Measurements from ENCODE around the gene KIF1C.

KIF1C gene

DNA sequence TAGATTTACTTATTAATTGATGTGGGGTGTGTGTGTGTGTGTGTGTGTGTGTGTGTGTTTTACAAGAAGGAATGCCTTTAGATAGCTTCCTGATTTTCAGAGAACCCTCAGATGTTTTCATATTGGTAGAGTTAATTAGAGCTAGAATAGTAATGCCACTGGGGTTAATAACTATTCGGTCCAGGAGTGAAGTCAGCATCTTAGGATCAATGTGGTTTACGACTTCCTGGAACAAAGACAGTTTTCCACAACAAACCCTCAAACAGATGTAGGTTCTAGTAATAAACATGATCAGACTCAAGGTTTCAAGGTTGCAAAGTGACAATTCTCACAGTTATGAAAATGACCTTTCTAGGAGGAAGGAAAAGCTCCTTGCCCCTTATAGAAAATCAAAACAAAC, 49.7 kb downstream of the KIF1C start:
- no peak overlapping the region for H3K4me3 ChIP-seq (ENCODE audit: control insufficient read depth, low read depth, low read length)
- no peak for DNase-seq (ENCODE audit: low read depth)
- TF ChIP-seq, protein P1, sequence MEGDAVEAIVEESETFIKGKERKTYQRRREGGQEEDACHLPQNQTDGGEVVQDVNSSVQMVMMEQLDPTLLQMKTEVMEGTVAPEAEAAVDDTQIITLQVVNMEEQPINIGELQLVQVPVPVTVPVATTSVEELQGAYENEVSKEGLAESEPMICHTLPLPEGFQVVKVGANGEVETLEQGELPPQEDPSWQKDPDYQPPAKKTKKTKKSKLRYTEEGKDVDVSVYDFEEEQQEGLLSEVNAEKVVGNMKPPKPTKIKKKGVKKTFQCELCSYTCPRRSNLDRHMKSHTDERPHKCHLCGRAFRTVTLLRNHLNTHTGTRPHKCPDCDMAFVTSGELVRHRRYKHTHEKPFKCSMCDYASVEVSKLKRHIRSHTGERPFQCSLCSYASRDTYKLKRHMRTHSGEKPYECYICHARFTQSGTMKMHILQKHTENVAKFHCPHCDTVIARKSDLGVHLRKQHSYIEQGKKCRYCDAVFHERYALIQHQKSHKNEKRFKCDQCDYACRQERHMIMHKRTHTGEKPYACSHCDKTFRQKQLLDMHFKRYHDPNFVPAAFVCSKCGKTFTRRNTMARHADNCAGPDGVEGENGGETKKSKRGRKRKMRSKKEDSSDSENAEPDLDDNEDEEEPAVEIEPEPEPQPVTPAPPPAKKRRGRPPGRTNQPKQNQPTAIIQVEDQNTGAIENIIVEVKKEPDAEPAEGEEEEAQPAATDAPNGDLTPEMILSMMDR (IDR thresholded peaks at IDR 0.05; ENCODE audit: control insufficient read depth, insufficient read depth, low read depth, low read length, missing control alignments) = no peak

DNA sequence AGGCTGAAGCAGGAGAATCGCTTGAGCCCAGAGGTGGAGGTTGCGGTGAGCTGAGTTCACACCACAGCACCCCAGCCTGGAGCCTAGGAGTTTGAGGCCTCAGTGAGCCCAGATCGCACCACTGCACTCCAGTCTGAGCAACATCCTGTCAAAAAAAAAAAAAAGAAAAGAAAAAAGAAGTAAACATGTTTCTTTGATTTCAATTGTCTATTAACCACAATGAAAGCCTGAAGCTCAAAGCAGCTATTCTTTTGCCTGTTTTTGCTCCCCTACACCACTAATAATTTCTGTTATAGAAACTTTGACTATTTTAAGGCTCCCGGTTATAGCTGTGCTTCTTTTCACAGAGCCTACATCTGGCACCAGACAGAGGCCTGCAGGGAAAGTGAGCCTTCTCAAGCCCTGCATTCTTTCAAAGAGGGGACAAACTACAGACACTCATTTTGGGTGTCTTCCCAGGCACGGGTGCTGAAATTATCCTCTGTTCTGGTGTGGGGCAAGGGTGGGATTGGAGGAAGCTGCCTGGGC, 51.6 kb downstream of the KIF1C start:
- TF ChIP-seq, protein P1 (IDR thresholded peaks at IDR 0.05; ENCODE audit: control insufficient read depth, insufficient read depth, low read depth, low read length, missing control alignments) = no peak
- no peak overlapping the region for H3K4me3 ChIP-seq (ENCODE audit: control insufficient read depth, low read depth, low read length)
- DNase-seq (ENCODE audit: low read depth) = no peak

DNA sequence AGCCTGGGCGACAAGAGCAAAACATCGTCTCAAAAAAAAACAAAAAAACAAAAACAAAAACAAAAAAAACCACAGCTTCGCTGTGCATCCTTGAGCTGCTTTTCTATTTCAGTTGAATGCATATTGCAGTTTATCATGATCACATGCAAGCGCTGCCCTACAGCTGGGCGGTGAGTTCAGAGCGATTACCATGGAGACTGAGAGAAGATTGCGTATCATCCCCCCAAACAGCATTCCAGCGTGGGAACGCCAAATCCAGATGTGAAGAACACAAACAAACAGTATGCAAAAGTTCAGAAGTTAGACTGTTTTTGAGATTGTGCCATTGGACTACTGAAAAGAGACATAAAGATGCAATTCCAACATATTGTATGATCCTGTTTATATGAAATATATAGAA, 52.5 kb downstream of the KIF1C start:
- no peak for DNase-seq (ENCODE audit: low read depth)
- no peak overlapping the region for H3K4me3 ChIP-seq (ENCODE audit: control insufficient read depth, low read depth, low read length)
- TF ChIP-seq, protein P1 (IDR thresholded peaks at IDR 0.05; ENCODE audit: control insufficient read depth, insufficient read depth, low read depth, low read length, missing control alignments) = no peak

DNA sequence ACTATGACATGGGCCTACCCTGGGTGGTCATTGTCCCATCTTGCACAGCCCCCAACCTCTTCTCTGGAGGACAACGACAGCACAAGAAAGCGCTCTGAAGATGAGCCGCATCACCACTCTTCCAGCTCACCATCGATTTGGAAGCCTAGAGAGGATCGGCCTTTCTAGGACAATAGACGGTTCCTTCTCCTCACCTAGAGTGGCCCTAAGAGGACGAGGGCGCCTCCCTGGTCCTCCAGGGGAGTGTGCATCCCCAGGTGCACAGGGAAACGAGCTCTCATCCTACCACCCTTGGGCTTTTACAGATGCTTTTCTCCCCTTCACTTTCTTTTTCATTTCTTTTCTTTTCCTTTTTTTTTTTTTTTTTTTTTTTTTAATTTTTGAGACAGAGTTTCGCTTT, 57.8 kb downstream of the KIF1C start:
- no peak overlapping the region for H3K4me3 ChIP-seq (ENCODE audit: control insufficient read depth, low read depth, low read length)
- no peak for DNase-seq (ENCODE audit: low read depth)

DNA sequence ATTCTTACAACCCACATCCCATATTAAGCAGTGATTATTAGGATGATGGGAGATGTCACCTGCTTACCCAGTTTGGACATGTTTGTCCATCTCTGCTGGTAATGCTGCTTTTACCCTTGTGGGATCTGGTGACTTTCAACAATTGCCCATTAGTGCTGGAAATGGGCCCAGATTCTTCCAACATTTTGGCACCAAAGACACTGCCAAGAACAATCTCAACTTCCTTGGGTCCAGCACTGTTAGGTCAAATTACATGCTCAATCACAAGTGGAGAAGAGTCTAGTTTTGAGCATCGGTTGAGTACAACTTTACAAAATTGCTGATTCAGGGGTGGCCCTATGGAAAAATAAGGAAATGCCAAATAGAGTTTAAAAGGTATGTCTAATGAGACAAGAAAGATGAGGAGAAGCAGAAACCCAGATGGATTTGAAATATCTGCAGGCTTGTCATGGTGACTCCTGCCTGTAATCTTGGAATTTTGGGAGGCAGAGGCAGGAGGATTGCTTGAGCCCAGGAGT, 67.5 kb downstream of the KIF1C start:
- DNase-seq (ENCODE audit: low read depth) = no peak
- H3K4me3 ChIP-seq (ENCODE audit: control insufficient read depth, low read depth, low read length) = no peak overlapping the region
- TF ChIP-seq, protein P1 (IDR thresholded peaks at IDR 0.05; ENCODE audit: control insufficient read depth, insufficient read depth, low read depth, low read length, missing control alignments) = no peak

More for the DNA sequence above, 57.8 kb downstream of the KIF1C start:
- TF ChIP-seq, protein P1 (IDR thresholded peaks at IDR 0.05; ENCODE audit: control insufficient read depth, insufficient read depth, low read depth, low read length, missing control alignments) = no peak

DNA sequence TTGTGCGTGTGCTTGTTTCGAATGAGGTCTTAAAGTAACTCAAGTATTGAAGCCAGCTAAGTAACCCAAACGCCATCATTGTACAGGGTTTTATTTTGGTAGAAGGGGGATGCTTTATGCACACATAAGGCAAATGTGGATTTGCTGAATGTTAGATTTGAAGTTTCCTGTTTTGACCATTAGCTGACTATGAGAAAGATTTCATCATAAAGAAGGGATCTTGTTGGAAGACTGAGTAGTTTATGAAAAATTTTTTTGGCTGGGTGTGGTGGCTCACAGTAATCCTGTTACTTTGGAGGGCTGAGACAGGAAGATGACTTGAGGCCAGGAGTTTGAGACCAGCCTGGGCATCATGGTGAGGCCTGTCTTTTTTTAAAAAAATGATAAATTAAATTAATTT, 70.5 kb downstream of the KIF1C start:
- H3K4me3 ChIP-seq (ENCODE audit: control insufficient read depth, low read depth, low read length) = no peak overlapping the region
- no peak for DNase-seq (ENCODE audit: low read depth)
- TF ChIP-seq, protein P1 (IDR thresholded peaks at IDR 0.05; ENCODE audit: control insufficient read depth, insufficient read depth, low read depth, low read length, missing control alignments) = no peak

Measured in AG09309 (cell line).